ENCODE measurements around the gene HYPK. TPM values are rescaled to one million over a fixed set of nuclear protein-coding genes. Genes with fewer than 3 reads are reported as not detected.
A peak's percentile ranks its signal among the peaks of the same experiment; 100 is the strongest.

Gene HYPK
- total RNA-seq, 1 experiment from 2014 or later = 22.8 TPM

- Histone ChIP-seq H3K9me2 (replicated peaks; ENCODE audit: low read length) (no peaks in the 10 kb centered on the region), H3K27me3 (ENCODE audit: low read length) (no peaks in the 10 kb centered on the region), H3K4me3 (ENCODE audit: low read length) (no peak overlapping the region), H3K36me3 (ENCODE audit: low read depth, low read length) (peaks cover 5% of the 10 kb centered on the region; the same call in 1 of the 2 replicates), H2AFZ (ENCODE audit: low read length) (no peak overlapping the region), H3K4me1 (ENCODE audit: insufficient read depth, low read length) (peaks cover 17% of the 10 kb centered on the region; the same call in 1 of the 2 replicates), H4K20me1 (ENCODE audit: low read length) (no peaks in the 10 kb centered on the region), H3F3A (ENCODE audit: low read length, unreplicated experiment) (no peaks in the 10 kb centered on the region), H3K9me3 (ENCODE audit: low read length) (no peaks in the 10 kb centered on the region), H3K27ac (ENCODE audit: low read length) (no peak overlapping the region), H3K79me2 (ENCODE audit: low read length) (peaks cover 10% of the 10 kb centered on the region; the same call in 1 of the 2 replicates), H3K9ac (ENCODE audit: low read length) (no peak overlapping the region), H3K4me2 (ENCODE audit: low read length) (no peak overlapping the region)
- CTCF ChIA-PET = no interaction called here
- ATAC-seq = no peak
- TF ChIP-seq, protein P1, sequence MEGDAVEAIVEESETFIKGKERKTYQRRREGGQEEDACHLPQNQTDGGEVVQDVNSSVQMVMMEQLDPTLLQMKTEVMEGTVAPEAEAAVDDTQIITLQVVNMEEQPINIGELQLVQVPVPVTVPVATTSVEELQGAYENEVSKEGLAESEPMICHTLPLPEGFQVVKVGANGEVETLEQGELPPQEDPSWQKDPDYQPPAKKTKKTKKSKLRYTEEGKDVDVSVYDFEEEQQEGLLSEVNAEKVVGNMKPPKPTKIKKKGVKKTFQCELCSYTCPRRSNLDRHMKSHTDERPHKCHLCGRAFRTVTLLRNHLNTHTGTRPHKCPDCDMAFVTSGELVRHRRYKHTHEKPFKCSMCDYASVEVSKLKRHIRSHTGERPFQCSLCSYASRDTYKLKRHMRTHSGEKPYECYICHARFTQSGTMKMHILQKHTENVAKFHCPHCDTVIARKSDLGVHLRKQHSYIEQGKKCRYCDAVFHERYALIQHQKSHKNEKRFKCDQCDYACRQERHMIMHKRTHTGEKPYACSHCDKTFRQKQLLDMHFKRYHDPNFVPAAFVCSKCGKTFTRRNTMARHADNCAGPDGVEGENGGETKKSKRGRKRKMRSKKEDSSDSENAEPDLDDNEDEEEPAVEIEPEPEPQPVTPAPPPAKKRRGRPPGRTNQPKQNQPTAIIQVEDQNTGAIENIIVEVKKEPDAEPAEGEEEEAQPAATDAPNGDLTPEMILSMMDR (conservative IDR thresholded peaks at IDR 0.05; ENCODE audit: low read depth, low read length) = no peak
- TF ChIP-seq EZH2phosphoT487 (IDR thresholded peaks at IDR 0.05; ENCODE audit: borderline replicate concordance, low read length) (no peak), EZH2 (IDR thresholded peaks at IDR 0.05; ENCODE audit: low read length, unreplicated experiment) (no peak)
- BruUV-seq (replicated peaks) = no TSS peak
- POLR2A ChIA-PET (ENCODE audit: unreplicated experiment) = no interaction called here
- no peak for DNase-seq
- intact Hi-C loops (cut with micrococcal nuclease) = no loop called here
Observed at GRCh38 chr15:43779016-43779415, 21.4 kb upstream of the HYPK start.

GRCh38 chr15:43789409-43789808 lies 11.0 kb upstream of the HYPK start:
- Histone ChIP-seq H3K27ac (ENCODE audit: low read length) (no peak overlapping the region), H3K4me3 (ENCODE audit: low read length) (no peak overlapping the region), H3K9me3 (ENCODE audit: low read length) (no peaks in the 10 kb centered on the region), H4K20me1 (ENCODE audit: low read length) (peaks cover 5% of the 10 kb centered on the region; the same call in 1 of the 2 replicates), H3K9me2 (replicated peaks; ENCODE audit: low read length) (no peaks in the 10 kb centered on the region), H3K36me3 (ENCODE audit: low read depth, low read length) (peaks cover 10% of the 10 kb centered on the region; the same call in 1 of the 2 replicates), H3K4me2 (ENCODE audit: low read length) (no peak overlapping the region), H3K79me2 (ENCODE audit: low read length) (peaks cover 23% of the 10 kb centered on the region), H3K4me1 (ENCODE audit: insufficient read depth, low read length) (peaks cover 18% of the 10 kb centered on the region), H2AFZ (ENCODE audit: low read length) (no peak overlapping the region), H3K9ac (ENCODE audit: low read length) (no peak overlapping the region), H3K27me3 (ENCODE audit: low read length) (no peaks in the 10 kb centered on the region), H3F3A (ENCODE audit: low read length, unreplicated experiment) (no peaks in the 10 kb centered on the region)
- BruUV-seq (replicated peaks) = no TSS peak
- ATAC-seq (no peak), DNase-seq (no peak)
- TF ChIP-seq EZH2phosphoT487 (IDR thresholded peaks at IDR 0.05; ENCODE audit: borderline replicate concordance, low read length) (no peak), EZH2 (IDR thresholded peaks at IDR 0.05; ENCODE audit: low read length, unreplicated experiment) (no peak)
- TF ChIP-seq, protein P1 (conservative IDR thresholded peaks at IDR 0.05; ENCODE audit: low read depth, low read length) = no peak
- intact Hi-C loops (cut with micrococcal nuclease) = no loop called here
- ChIA-PET CTCF (no interaction called here), POLR2A (ENCODE audit: unreplicated experiment) (no interaction called here)

DNA sequence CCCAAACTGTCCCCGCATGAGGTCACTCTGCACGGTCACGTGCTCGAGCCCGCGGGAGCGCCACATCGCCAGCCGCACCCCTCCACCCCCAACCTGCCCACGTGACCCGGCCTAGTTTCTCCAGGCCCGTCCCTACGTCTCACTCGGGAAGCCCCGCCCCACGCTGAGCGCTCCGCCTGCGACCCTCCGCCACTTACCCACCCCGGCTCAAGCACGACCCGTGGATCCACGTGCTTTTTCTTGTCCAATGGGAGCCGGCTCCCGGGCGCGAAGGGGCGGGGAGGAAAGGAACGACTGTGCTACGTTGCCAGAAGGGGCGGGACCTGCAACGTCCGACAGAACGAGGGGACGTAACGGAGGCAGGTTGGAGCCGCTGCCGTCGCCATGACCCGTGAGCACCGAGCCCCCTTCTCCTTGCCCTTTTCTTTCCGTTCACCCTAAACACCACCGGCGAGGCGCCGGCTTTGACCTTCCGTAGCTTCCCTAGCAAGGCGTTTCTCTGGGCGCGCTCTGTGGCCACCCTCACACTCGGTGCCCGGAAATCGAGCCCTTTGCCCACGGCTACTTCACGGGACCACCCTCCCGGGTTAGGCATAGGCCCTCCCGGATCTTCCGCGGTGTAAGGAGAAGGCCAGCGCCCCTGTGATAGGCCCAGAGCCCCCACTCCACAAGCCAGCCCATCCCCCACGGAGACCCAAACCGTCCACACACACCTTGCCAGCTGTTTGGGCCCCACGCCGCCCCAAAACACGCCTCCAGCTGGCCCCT lies 8.2 kb upstream of the HYPK start, which contains the start of gene SERF2:
TSS of gene SERF2 (plus strand) at position 328 of the 768 bp plus-strand sequence. CDS start at position 385, 57 bp downstream.
- intact Hi-C loops (cut with micrococcal nuclease) = loop anchor here (2.0 kb wide), 1 partner anchor 15 kb away; the partner anchor contains the start of gene ELL3
- peaks cover 35% of the 10 kb centered on the region for H3K79me2 ChIP-seq (ENCODE audit: low read length)
- no peaks in the 10 kb centered on the region for H3F3A ChIP-seq (ENCODE audit: low read length, unreplicated experiment)
- TF ChIP-seq, protein P1 (conservative IDR thresholded peaks at IDR 0.05; ENCODE audit: low read depth, low read length) = no peak
- no peak for TF ChIP-seq EZH2phosphoT487 (IDR thresholded peaks at IDR 0.05; ENCODE audit: borderline replicate concordance, low read length)
- TF ChIP-seq EZH2 (IDR thresholded peaks at IDR 0.05; ENCODE audit: low read length, unreplicated experiment) = no peak
- H3K4me1 ChIP-seq (ENCODE audit: insufficient read depth, low read length) = peaks cover 36% of the 10 kb centered on the region
- H3K9me2 ChIP-seq (replicated peaks; ENCODE audit: low read length) = no peaks in the 10 kb centered on the region
- DNase-seq (peak; percentile 99), ATAC-seq (peak; percentile 96)
- no peaks in the 10 kb centered on the region for H3K27me3 ChIP-seq (ENCODE audit: low read length)
- peak within 1 kb of the TSS; percentile 99 for H3K9ac ChIP-seq (ENCODE audit: low read length)
- no peaks in the 10 kb centered on the region for H3K9me3 ChIP-seq (ENCODE audit: low read length)
- H3K27ac ChIP-seq (ENCODE audit: low read length) = peak within 1 kb of the TSS; percentile 74
- peak within 1 kb of the TSS; percentile 81 for H2AFZ ChIP-seq (ENCODE audit: low read length)
- peaks cover 30% of the 10 kb centered on the region for H3K36me3 ChIP-seq (ENCODE audit: low read depth, low read length)
- ChIA-PET POLR2A (ENCODE audit: unreplicated experiment) (interaction anchor here (0.6 kb wide), 1 partner anchor 15 kb away, joined by 3 read pairs; no protein-coding TSS in a partner anchor), CTCF (no interaction called here)
- BruUV-seq (replicated peaks) = TSS peak; percentile 67
- H3K4me2 ChIP-seq (ENCODE audit: low read length) = peak within 1 kb of the TSS; percentile 90
- peaks cover 5% of the 10 kb centered on the region; the same call in 1 of the 2 replicates for H4K20me1 ChIP-seq (ENCODE audit: low read length)
- peak within 1 kb of the TSS; percentile 96 for H3K4me3 ChIP-seq (ENCODE audit: low read length)
